ENCODE data around the gene NR6A1. TPM values are rescaled to one million over a fixed set of nuclear protein-coding genes. Genes with fewer than 3 reads are reported as not detected.

NR6A1 gene
- total RNA-seq, 1 experiment from 2014 or later, result 6.7 TPM

- TF ChIP-seq, protein P1, sequence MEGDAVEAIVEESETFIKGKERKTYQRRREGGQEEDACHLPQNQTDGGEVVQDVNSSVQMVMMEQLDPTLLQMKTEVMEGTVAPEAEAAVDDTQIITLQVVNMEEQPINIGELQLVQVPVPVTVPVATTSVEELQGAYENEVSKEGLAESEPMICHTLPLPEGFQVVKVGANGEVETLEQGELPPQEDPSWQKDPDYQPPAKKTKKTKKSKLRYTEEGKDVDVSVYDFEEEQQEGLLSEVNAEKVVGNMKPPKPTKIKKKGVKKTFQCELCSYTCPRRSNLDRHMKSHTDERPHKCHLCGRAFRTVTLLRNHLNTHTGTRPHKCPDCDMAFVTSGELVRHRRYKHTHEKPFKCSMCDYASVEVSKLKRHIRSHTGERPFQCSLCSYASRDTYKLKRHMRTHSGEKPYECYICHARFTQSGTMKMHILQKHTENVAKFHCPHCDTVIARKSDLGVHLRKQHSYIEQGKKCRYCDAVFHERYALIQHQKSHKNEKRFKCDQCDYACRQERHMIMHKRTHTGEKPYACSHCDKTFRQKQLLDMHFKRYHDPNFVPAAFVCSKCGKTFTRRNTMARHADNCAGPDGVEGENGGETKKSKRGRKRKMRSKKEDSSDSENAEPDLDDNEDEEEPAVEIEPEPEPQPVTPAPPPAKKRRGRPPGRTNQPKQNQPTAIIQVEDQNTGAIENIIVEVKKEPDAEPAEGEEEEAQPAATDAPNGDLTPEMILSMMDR (IDR thresholded peaks at IDR 0.05; ENCODE audit: unreplicated experiment), result no peak
- no TSS peak for BruUV-seq (replicated peaks)
- no peak overlapping the region for H3K4me3 Mint-ChIP-seq (ENCODE audit: low read depth, unreplicated experiment)
- CTCF ChIA-PET, result no interaction called here
- H3K4me1 Mint-ChIP-seq (ENCODE audit: low read depth, unreplicated experiment), result peaks cover 7% of the 10 kb centered on the region
- H3K27ac Mint-ChIP-seq (ENCODE audit: unreplicated experiment), result no peak overlapping the region
- intact Hi-C loops (cut with micrococcal nuclease; ENCODE audit: unreplicated experiment), result no loop called here
- no peaks in the 10 kb centered on the region for H3K9me3 Mint-ChIP-seq (ENCODE audit: low read depth, unreplicated experiment)
- H3K27me3 Mint-ChIP-seq (ENCODE audit: unreplicated experiment), result no peaks in the 10 kb centered on the region
- no peak for DNase-seq
- H3K36me3 Mint-ChIP-seq (ENCODE audit: insufficient read depth, unreplicated experiment), result no peaks in the 10 kb centered on the region
Observed at GRCh38 chr9:124531115-124531514, 240.0 kb downstream of the NR6A1 start.

GRCh38 chr9:124530246-124530645 lies 240.9 kb downstream of the NR6A1 start:
- CTCF ChIA-PET, result no interaction called here
- TF ChIP-seq, protein P1 (IDR thresholded peaks at IDR 0.05; ENCODE audit: unreplicated experiment), result no peak
- H3K9me3 Mint-ChIP-seq (ENCODE audit: low read depth, unreplicated experiment), result no peaks in the 10 kb centered on the region
- H3K4me1 Mint-ChIP-seq (ENCODE audit: low read depth, unreplicated experiment), result peaks cover 7% of the 10 kb centered on the region
- H3K27me3 Mint-ChIP-seq (ENCODE audit: unreplicated experiment), result no peaks in the 10 kb centered on the region
- no peak for DNase-seq
- BruUV-seq (replicated peaks), result no TSS peak
- H3K27ac Mint-ChIP-seq (ENCODE audit: unreplicated experiment), result no peak overlapping the region
- H3K36me3 Mint-ChIP-seq (ENCODE audit: insufficient read depth, unreplicated experiment), result no peaks in the 10 kb centered on the region
- intact Hi-C loops (cut with micrococcal nuclease; ENCODE audit: unreplicated experiment), result no loop called here
- no peak overlapping the region for H3K4me3 Mint-ChIP-seq (ENCODE audit: low read depth, unreplicated experiment)

- no TSS peak for BruUV-seq (replicated peaks)
- H3K27ac Mint-ChIP-seq (ENCODE audit: unreplicated experiment), result no peak overlapping the region
Observed at GRCh38 chr9:124527781-124528180, 243.3 kb downstream of the NR6A1 start.

DNA sequence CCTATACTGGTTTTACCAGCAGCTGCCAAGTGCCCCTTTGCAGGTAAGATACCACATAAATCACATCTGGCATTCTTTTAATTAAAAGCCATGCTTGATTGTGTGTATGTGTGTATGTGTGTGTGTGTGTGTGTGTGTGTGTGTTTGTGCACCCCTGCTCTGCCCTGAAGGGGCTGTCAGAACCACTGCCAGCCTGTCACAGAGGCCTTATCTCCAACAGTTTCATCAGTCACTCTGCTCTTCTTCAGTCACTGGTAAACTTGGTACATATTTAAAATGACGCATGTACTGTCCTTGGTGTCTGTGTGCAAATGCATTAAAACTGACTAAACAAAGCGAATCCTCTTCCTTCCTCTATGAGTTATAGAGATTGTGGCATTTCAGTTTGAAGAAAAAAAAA lies 244.9 kb downstream of the NR6A1 start:
- Mint-ChIP-seq H3K9me3 (ENCODE audit: low read depth, unreplicated experiment) (no peaks in the 10 kb centered on the region), H3K4me3 (ENCODE audit: low read depth, unreplicated experiment) (no peak overlapping the region), H3K36me3 (ENCODE audit: insufficient read depth, unreplicated experiment) (no peaks in the 10 kb centered on the region), H3K4me1 (ENCODE audit: low read depth, unreplicated experiment) (peaks cover 7% of the 10 kb centered on the region), H3K27me3 (ENCODE audit: unreplicated experiment) (no peaks in the 10 kb centered on the region), H3K27ac (ENCODE audit: unreplicated experiment) (no peak overlapping the region)
- BruUV-seq (replicated peaks), result no TSS peak
- DNase-seq, result no peak
- CTCF ChIA-PET, result interaction anchor here (0.6 kb wide), 1 partner anchor 64 kb away, joined by 6 read pairs; no protein-coding TSS in a partner anchor
- TF ChIP-seq, protein P1 (IDR thresholded peaks at IDR 0.05; ENCODE audit: unreplicated experiment), result no peak
- intact Hi-C loops (cut with micrococcal nuclease; ENCODE audit: unreplicated experiment), result no loop called here

More at GRCh38 chr9:124527781-124528180, 243.3 kb downstream of the NR6A1 start:
- intact Hi-C loops (cut with micrococcal nuclease; ENCODE audit: unreplicated experiment), result no loop called here
- Mint-ChIP-seq H3K36me3 (ENCODE audit: insufficient read depth, unreplicated experiment) (no peaks in the 10 kb centered on the region), H3K27me3 (ENCODE audit: unreplicated experiment) (no peaks in the 10 kb centered on the region), H3K4me1 (ENCODE audit: low read depth, unreplicated experiment) (peaks cover 7% of the 10 kb centered on the region), H3K9me3 (ENCODE audit: low read depth, unreplicated experiment) (no peaks in the 10 kb centered on the region), H3K4me3 (ENCODE audit: low read depth, unreplicated experiment) (no peak overlapping the region)
- TF ChIP-seq, protein P1 (IDR thresholded peaks at IDR 0.05; ENCODE audit: unreplicated experiment), result no peak
- CTCF ChIA-PET, result interaction anchor here (0.6 to 2.9 kb wide), 2 partner anchors 9 to 102 kb away, joined by 5 to 13 read pairs; no protein-coding TSS in a partner anchor
- peak; percentile 19 for DNase-seq

All from Calu3 (cell line).